B cell (primary cell): ENCODE data around the gene ACAN. TPM values are rescaled to one million over a fixed set of nuclear protein-coding genes. Genes with fewer than 3 reads are reported as not detected.

Experiments used
- ATAC-seq: fragments of 200-7000 bp; cut with Tn5 transposase; one replicate; pipeline ENCODE4 v1.10.0; 2021; ENCODE audit warnings: low read depth, mild to moderate bottlenecking, moderate number of reproducible peaks, moderate library complexity
- CTCF ChIA-PET: fragments of 350-600 bp; sonication (Branson Sonifier 250); formaldehyde crosslinking; loops from one replicate; lab custom pipeline; 2021; ENCODE audit warnings: antibody characterized with exemption, inconsistent platforms; lab: Charles Lee
- POLR2A ChIA-PET: fragments of 350-600 bp; sonication (Branson Sonifier 250); formaldehyde crosslinking; loops from one replicate; lab custom pipeline; 2021; ENCODE audit warnings: antibody characterized with exemption; lab: Charles Lee
- DNase-seq: peaks from one replicate; pipeline ENCODE4 v3.0.0; 2013
- H2AFZ ChIP-seq: 2 replicates; pipeline ENCODE4 v1.6.1; 2012; ENCODE audit warnings: mild to moderate bottlenecking, low read depth, low read length; ENCODE audit not compliant: insufficient read depth, poor library complexity, severe bottlenecking
- H3K27ac ChIP-seq, 2 donors: 1 replicate in 1 of 2; 2 replicates in 1 of 2; pipeline ENCODE4 v1.5.1; 2012 to 2013; ENCODE audit warnings: low read length in 2 of 2, mild to moderate bottlenecking in 2 of 2, moderate library complexity in 1 of 2
- H3K27me3 ChIP-seq, 4 experiments: fragments of 200-600 bp in 1 of 4; sonication (generic) in 1 of 4; replicated peaks in 1 of 4; 1 replicate in 2 of 4; 2 replicates in 2 of 4; pipeline versions ENCODE4 v1.6.1 to v1.7.0; 2013 to 2016; ENCODE audit warnings: low read length in 3 of 4, mild to moderate bottlenecking in 2 of 4, mixed read lengths in 1 of 4, moderate library complexity in 1 of 4; ENCODE audit not compliant: insufficient read depth in 4 of 4, control insufficient read depth in 3 of 4; ENCODE audit errors: control extremely low read depth in 1 of 4
- H3K36me3 ChIP-seq, 2 experiments: replicated peaks in 1 of 2; 1 replicate in 1 of 2; 2 replicates in 1 of 2; pipeline versions ENCODE4 v1.6.1 to v1.7.1; 2013; ENCODE audit warnings: low read length in 1 of 2; ENCODE audit not compliant: insufficient read depth in 2 of 2, control insufficient read depth in 1 of 2; ENCODE audit errors: control extremely low read depth in 1 of 2, extremely low read depth in 1 of 2
- H3K4me1 ChIP-seq, 2 donors: fragments of 200-600 bp in 1 of 2; sonication (generic) in 1 of 2; 1 replicate in 1 of 2; 2 replicates in 1 of 2; pipeline versions ENCODE4 v1.5.1 to v1.6.1; 2013 to 2017; ENCODE audit warnings: low read length in 2 of 2; ENCODE audit not compliant: control insufficient read depth in 2 of 2, insufficient read depth in 2 of 2
- H3K4me2 ChIP-seq: replicated peaks from 2 replicates; pipeline ENCODE3; 2012; ENCODE audit warnings: mild to moderate bottlenecking, low read depth, low read length; ENCODE audit not compliant: poor library complexity, severe bottlenecking
- H3K4me3 ChIP-seq, 5 experiments: fragments of 200-600 bp in 1 of 5; sonication (generic) in 1 of 5; 1 replicate in 3 of 5; 2 replicates in 2 of 5; pipeline versions ENCODE4 v1.5.1 to v1.7.0; 2011 to 2016; ENCODE audit warnings: low read length in 4 of 5, mild to moderate bottlenecking in 4 of 5, low read depth in 2 of 5, control low read depth in 1 of 5, moderate library complexity in 1 of 5; ENCODE audit not compliant: insufficient read depth in 1 of 5; ENCODE audit errors: control extremely low read depth in 1 of 5, extremely low read depth in 1 of 5
- H3K79me2 ChIP-seq: fragments of 200-600 bp; sonication (generic); one replicate; pipeline ENCODE4 v1.6.0; 2016; ENCODE audit warnings: low read length; ENCODE audit not compliant: control insufficient read depth, insufficient read depth
- H3K9ac ChIP-seq: fragments of 200-600 bp; sonication (generic); 2 replicates; pipeline ENCODE4 v1.6.1; 2017; ENCODE audit warnings: mild to moderate bottlenecking, low read length, moderate library complexity
- H3K9me3 ChIP-seq, 3 donors: one replicate each; pipeline versions ENCODE4 v1.6.1 to v1.7.1; 2013; ENCODE audit warnings: low read length in 2 of 3; ENCODE audit not compliant: control insufficient read depth in 2 of 3, insufficient read depth in 1 of 3; ENCODE audit errors: control extremely low read depth in 1 of 3
- H4K20me1 ChIP-seq: 2 replicates; pipeline ENCODE4 v1.6.0; 2012; ENCODE audit warnings: mild to moderate bottlenecking, low read length; ENCODE audit not compliant: insufficient read depth, control insufficient read depth, poor library complexity, severe bottlenecking
- H3K27ac Mint-ChIP-seq: one replicate; pipeline ENCODE4 v1.8.0; 2021; ENCODE audit warnings: mixed read lengths
- H3K27me3 Mint-ChIP-seq: one replicate; pipeline ENCODE4 v1.8.0; 2021; ENCODE audit warnings: mixed read lengths
- H3K4me1 Mint-ChIP-seq: one replicate; pipeline ENCODE4 v1.8.0; 2021; ENCODE audit warnings: mixed read lengths
- H3K4me3 Mint-ChIP-seq: one replicate; pipeline ENCODE4 v1.8.0; 2021; ENCODE audit warnings: mixed read lengths
- H3K9me3 Mint-ChIP-seq: one replicate; pipeline ENCODE4 v1.8.0; 2022; ENCODE audit warnings: mixed read lengths; ENCODE audit not compliant: insufficient read depth
- EZH2 ChIP-seq: IDR thresholded peaks from 2 replicates; pipeline ENCODE4 v1.6.1; 2012; ENCODE audit warnings: borderline replicate concordance, low read depth, mild to moderate bottlenecking, moderate library complexity, low read length; ENCODE audit not compliant: insufficient read depth, poor library complexity, severe bottlenecking
- WGBS: methylation state at CpG from one replicate; pipeline ENCODE4 v1.1.5; 2013; ENCODE audit warnings: missing lambda C conversion rate; ENCODE audit not compliant: insufficient coverage; 5-methylcytosine and 5-hydroxymethylcytosine counted together
- intact Hi-C: fragments of 100-400 bp; cut with micrococcal nuclease; formaldehyde crosslinking; loops from one replicate; pipeline ENCODE4 v1.10.0; 2022
- polyA plus RNA-seq: library from polyadenylated mRNA; depleted of rRNA; stranded (reverse); fragments of >200 nt; gene quantifications from 2 replicates; pipeline ENCODE4 v1.2.3, GENCODE V29; 2012
- total RNA-seq, 2 donors: library from RNA; stranded (reverse); fragments of 120-200 nt in 1 of 2; gene quantifications; 1 replicate in 1 of 2; 2 replicates in 1 of 2; pipeline versions ENCODE4 v1.2.3 to v1.2.4, GENCODE V29; 2013 to 2022
- TF ChIP-seq, protein P1 (sequence below): fragments of 200-600 bp; IDR thresholded peaks from one replicate; pipeline ENCODE4 v1.8.0; 2022; ENCODE audit warnings: antibody characterized with exemption, mild to moderate bottlenecking

ACAN gene
- total and polyA plus RNA-seq, 2 donors (not counting 1 experiment from before 2014, with no cell fraction given): 0.01 TPM; not detected in 1

- H3K4me1 Mint-ChIP-seq: peaks cover 21% of the 10 kb centered on the region
- H3K27ac ChIP-seq: no peak overlapping the region
- DNase-seq: no peak
- H3K27ac Mint-ChIP-seq: peak overlapping the region; percentile 75
- H3K9ac ChIP-seq: peak overlapping the region; percentile 71
- no peaks in the 10 kb centered on the region for H3K9me3 Mint-ChIP-seq
- H3K36me3 ChIP-seq: no peaks in the 10 kb centered on the region
- H3K4me3 ChIP-seq: peak overlapping the region in 4 of 5 experiments; percentile 53 to 73 (median 64)
- ATAC-seq: no peak
- peaks cover 18% of the 10 kb centered on the region for H3K27me3 Mint-ChIP-seq
- H3K27me3 ChIP-seq: no peaks in the 10 kb centered on the region
- H3K4me3 Mint-ChIP-seq: peak overlapping the region; percentile 96
- TF ChIP-seq, protein P1, sequence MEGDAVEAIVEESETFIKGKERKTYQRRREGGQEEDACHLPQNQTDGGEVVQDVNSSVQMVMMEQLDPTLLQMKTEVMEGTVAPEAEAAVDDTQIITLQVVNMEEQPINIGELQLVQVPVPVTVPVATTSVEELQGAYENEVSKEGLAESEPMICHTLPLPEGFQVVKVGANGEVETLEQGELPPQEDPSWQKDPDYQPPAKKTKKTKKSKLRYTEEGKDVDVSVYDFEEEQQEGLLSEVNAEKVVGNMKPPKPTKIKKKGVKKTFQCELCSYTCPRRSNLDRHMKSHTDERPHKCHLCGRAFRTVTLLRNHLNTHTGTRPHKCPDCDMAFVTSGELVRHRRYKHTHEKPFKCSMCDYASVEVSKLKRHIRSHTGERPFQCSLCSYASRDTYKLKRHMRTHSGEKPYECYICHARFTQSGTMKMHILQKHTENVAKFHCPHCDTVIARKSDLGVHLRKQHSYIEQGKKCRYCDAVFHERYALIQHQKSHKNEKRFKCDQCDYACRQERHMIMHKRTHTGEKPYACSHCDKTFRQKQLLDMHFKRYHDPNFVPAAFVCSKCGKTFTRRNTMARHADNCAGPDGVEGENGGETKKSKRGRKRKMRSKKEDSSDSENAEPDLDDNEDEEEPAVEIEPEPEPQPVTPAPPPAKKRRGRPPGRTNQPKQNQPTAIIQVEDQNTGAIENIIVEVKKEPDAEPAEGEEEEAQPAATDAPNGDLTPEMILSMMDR: no peak
- TF ChIP-seq EZH2: no peak
- POLR2A ChIA-PET: no interaction called here
- WGBS: 80% methylated on average over 1 of the region's 4 CpGs
- peak overlapping the region; percentile 84 for H3K4me2 ChIP-seq
- peak overlapping the region; percentile 71 for H2AFZ ChIP-seq
- H3K4me1 ChIP-seq: peaks cover 4 to 15% of the 10 kb centered on the region in 2 donors
- CTCF ChIA-PET: no interaction called here
- H3K79me2 ChIP-seq: no peaks in the 10 kb centered on the region
- intact Hi-C loops: loop anchor here (1.0 kb wide), 1 partner anchor 17 kb away; no protein-coding TSS in a partner anchor
- no peaks in the 10 kb centered on the region for H4K20me1 ChIP-seq
- peaks cover 0 to 1% (median 0%) of the 10 kb centered on the region in 3 donors for H3K9me3 ChIP-seq
These were observed 110.6 kb downstream of the ACAN start for GRCh38 chr15:88913850-88914169.

DNA sequence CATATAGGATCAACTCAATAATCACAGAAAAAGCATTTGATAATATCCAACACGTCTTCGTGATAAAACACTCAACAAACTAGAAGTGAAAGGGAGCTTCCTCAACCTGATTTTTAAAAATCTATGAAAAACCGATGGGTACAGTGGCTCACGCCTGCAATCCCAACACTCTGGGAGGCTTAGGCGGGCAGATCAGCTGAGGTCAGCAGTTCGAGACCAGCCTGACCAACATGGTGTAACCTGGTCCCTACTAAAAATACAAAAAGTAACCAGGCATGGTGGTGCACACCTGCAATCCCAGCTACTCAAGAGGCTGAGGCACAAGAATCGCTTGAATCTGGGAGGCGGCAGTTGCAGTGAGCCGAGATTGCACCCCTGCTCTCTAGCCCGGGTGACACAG lies 112.1 kb downstream of the ACAN start:
- no peak overlapping the region for H2AFZ ChIP-seq
- no peak for ATAC-seq
- H3K79me2 ChIP-seq: no peaks in the 10 kb centered on the region
- no peak for DNase-seq
- no peak overlapping the region for H3K27ac Mint-ChIP-seq
- peaks cover 4 to 15% of the 10 kb centered on the region in 2 donors for H3K4me1 ChIP-seq
- POLR2A ChIA-PET: no interaction called here
- no peak overlapping the region for H3K4me3 Mint-ChIP-seq
- H3K4me1 Mint-ChIP-seq: peaks cover 16% of the 10 kb centered on the region
- H3K27ac ChIP-seq: no peak overlapping the region
- CTCF ChIA-PET: interaction anchor here (1.3 to 1.4 kb wide), 2 partner anchors 10 to 12 kb away, joined by 5 to 12 read pairs; no protein-coding TSS in a partner anchor
- 98% methylated on average over 6 of the region's 10 CpGs for WGBS
- peaks cover 25% of the 10 kb centered on the region for H3K27me3 Mint-ChIP-seq
- intact Hi-C loops: no loop called here
- no peak for TF ChIP-seq EZH2
- TF ChIP-seq, protein P1: no peak
- H3K4me2 ChIP-seq: no peak overlapping the region
- no peak overlapping the region for H3K4me3 ChIP-seq
- peaks cover 0 to 2% (median 0%) of the 10 kb centered on the region in 4 experiments for H3K27me3 ChIP-seq
- no peak overlapping the region for H3K9ac ChIP-seq
- no peaks in the 10 kb centered on the region for H3K9me3 Mint-ChIP-seq
- H3K9me3 ChIP-seq: peaks cover 0 to 1% (median 0%) of the 10 kb centered on the region in 3 donors
- H4K20me1 ChIP-seq: no peaks in the 10 kb centered on the region
- no peaks in the 10 kb centered on the region for H3K36me3 ChIP-seq
